LNCaP clone FGC (cell line): Measurements from ENCODE around the gene SPATA32.

ENCODE experiments used
- DNase-seq: peaks from one replicate; pipeline ENCODE4 v3.0.0-alpha.2; 2011; ENCODE audit warnings: low read depth
- H3K4me3 ChIP-seq: 2 replicates; pipeline ENCODE4 v1.5.1; 2011; ENCODE audit warnings: mild to moderate bottlenecking, low read depth, low read length, control low read depth
- CTCF ChIP-seq: IDR thresholded peaks from 2 replicates; pipeline ENCODE4 v1.5.1; 2012; ENCODE audit warnings: mild to moderate bottlenecking; ENCODE audit not compliant: control insufficient read depth, insufficient read depth; ENCODE audit errors: extremely low read depth

Gene SPATA32

GRCh38 chr17:45300060-45300751, 38.3 kb upstream of the SPATA32 start:
- no peak for TF ChIP-seq CTCF
- no peak for DNase-seq
- H3K4me3 ChIP-seq: no peak overlapping the region

GRCh38 chr17:45299361-45299760, 37.5 kb upstream of the SPATA32 start:
- no peak for DNase-seq
- TF ChIP-seq CTCF: no peak
- H3K4me3 ChIP-seq: no peak overlapping the region

GRCh38 chr17:45298546-45299285, 36.8 kb upstream of the SPATA32 start:
- TF ChIP-seq CTCF: no peak
- no peak for DNase-seq
- no peak overlapping the region for H3K4me3 ChIP-seq

- no peak overlapping the region for H3K4me3 ChIP-seq
- TF ChIP-seq CTCF: no peak
- DNase-seq: peak; percentile 93
Observed at GRCh38 chr17:45296833-45297124, 34.9 kb upstream of the SPATA32 start.

- H3K4me3 ChIP-seq: no peak overlapping the region
- no peak for DNase-seq
- no peak for TF ChIP-seq CTCF
Observed at GRCh38 chr17:45296003-45296832, 34.3 kb upstream of the SPATA32 start.

GRCh38 chr17:45294506-45294905, 32.6 kb upstream of the SPATA32 start:
- peak overlapping the region; percentile 20; the same call in 1 of the 2 replicates for H3K4me3 ChIP-seq
- TF ChIP-seq CTCF: no peak
- peak; percentile 98 for DNase-seq
